SK-N-SH treated with all-trans-retinoic acid at 6 μM for 48 hours (cell line): ENCODE results near the gene TPBG.

ENCODE experiments used
- ATAC-seq: fragments of 200-7000 bp; cut with Tn5 transposase; 3 replicates; pipeline ENCODE4 v1.9.1; 2020; ENCODE audit warnings: mild to moderate bottlenecking, moderate library complexity
- BACH2 ChIP-seq: fragments of 250-450 bp; sonication (Bioruptor Pico); IDR thresholded peaks from 2 replicates; pipeline ENCODE4 v1.9.0; 2021; ENCODE audit warnings: mild to moderate bottlenecking, borderline replicate concordance
- CSDC2 ChIP-seq: fragments of 250-450 bp; sonication (Bioruptor Pico); IDR thresholded peaks from 2 replicates; pipeline ENCODE4 v1.5.0; 2020; ENCODE audit warnings: mild to moderate bottlenecking, moderate library complexity
- CSRNP3 ChIP-seq: fragments of 250-450 bp; sonication (Bioruptor Pico); IDR thresholded peaks from 2 replicates; pipeline ENCODE4 v1.5.1; 2021; ENCODE audit warnings: mild to moderate bottlenecking, moderate library complexity
- ESRRG ChIP-seq: fragments of 250-450 bp; sonication (Bioruptor Pico); IDR thresholded peaks from 2 replicates; pipeline ENCODE4 v1.6.1; 2021; ENCODE audit warnings: mild to moderate bottlenecking
- GLIS3 ChIP-seq: fragments of 250-450 bp; sonication (Bioruptor Pico); IDR thresholded peaks from 2 replicates; pipeline ENCODE4 v1.5.0; 2020; ENCODE audit warnings: mild to moderate bottlenecking, moderate library complexity
- ISL1 ChIP-seq: fragments of 250-450 bp; sonication (Bioruptor Pico); IDR thresholded peaks from 2 replicates; pipeline ENCODE4 v2.1.2; 2022; ENCODE audit warnings: mild to moderate bottlenecking, moderate library complexity
- OSR1 ChIP-seq: fragments of 250-450 bp; sonication (Bioruptor Pico); IDR thresholded peaks from 2 replicates; pipeline ENCODE4 v1.8.0; 2022; ENCODE audit warnings: moderate library complexity, mild to moderate bottlenecking, inconsistent platforms
- PATZ1 ChIP-seq: fragments of 250-450 bp; sonication (Bioruptor Pico); IDR thresholded peaks from 2 replicates; pipeline ENCODE4 v1.8.0; 2020; ENCODE audit warnings: mild to moderate bottlenecking, moderate library complexity, borderline replicate concordance
- POU6F1 ChIP-seq: fragments of 250-450 bp; sonication (Bioruptor Pico); IDR thresholded peaks from 2 replicates; pipeline ENCODE4 v1.8.0; 2021; ENCODE audit warnings: low read depth, mild to moderate bottlenecking, moderate library complexity, borderline replicate concordance
- PPARA ChIP-seq: fragments of 250-450 bp; sonication (Bioruptor Pico); IDR thresholded peaks from 2 replicates; pipeline ENCODE4 v1.5.0; 2020; ENCODE audit warnings: mild to moderate bottlenecking, borderline replicate concordance
- RARB ChIP-seq: fragments of 250-450 bp; sonication (Bioruptor Pico); IDR thresholded peaks from 2 replicates; pipeline ENCODE4 v1.8.0; 2021; ENCODE audit warnings: mild to moderate bottlenecking, moderate library complexity
- TOX ChIP-seq: fragments of 250-450 bp; sonication (Bioruptor Pico); IDR thresholded peaks from 2 replicates; pipeline ENCODE4 v1.8.0; 2021; ENCODE audit warnings: mild to moderate bottlenecking, moderate library complexity, borderline replicate concordance
- TSHZ2 ChIP-seq: fragments of 250-450 bp; sonication (Bioruptor Pico); IDR thresholded peaks from 2 replicates; pipeline ENCODE4 v1.5.0; 2020; ENCODE audit warnings: mild to moderate bottlenecking, moderate library complexity
- ZC3H10 ChIP-seq: fragments of 250-450 bp; sonication (Bioruptor Pico); IDR thresholded peaks from 2 replicates; pipeline ENCODE4 v1.5.1; 2021; ENCODE audit warnings: mild to moderate bottlenecking, moderate library complexity
- ZFP3 ChIP-seq: fragments of 250-450 bp; sonication (Bioruptor Pico); IDR thresholded peaks from 2 replicates; pipeline ENCODE4 v1.5.0; 2020; ENCODE audit warnings: mild to moderate bottlenecking, moderate library complexity
- ZFP30 ChIP-seq: fragments of 450-650 bp; formaldehyde crosslinking; IDR thresholded peaks from 2 replicates; pipeline ENCODE4 v1.5.0; 2022; ENCODE audit warnings: mild to moderate bottlenecking, moderate library complexity
- ZNF565 ChIP-seq: fragments of 450-650 bp; formaldehyde crosslinking; conservative IDR thresholded peaks from 2 replicates; pipeline ENCODE4 v1.5.0; 2020; ENCODE audit warnings: low read depth, mild to moderate bottlenecking, moderate library complexity
- ZNF70 ChIP-seq: fragments of 450-650 bp; formaldehyde crosslinking; IDR thresholded peaks from 2 replicates; pipeline ENCODE4 v1.5.0; 2020; ENCODE audit warnings: mild to moderate bottlenecking, moderate library complexity
- ZNF8 ChIP-seq: fragments of 450-650 bp; formaldehyde crosslinking; IDR thresholded peaks from 2 replicates; pipeline ENCODE4 v1.5.0; 2020; ENCODE audit warnings: mild to moderate bottlenecking, moderate library complexity

Gene TPBG

GRCh38 chr6:82363428-82364086 is at the start of gene TPBG:
TSS of gene TPBG (plus strand) at chr6:82363817. CDS start at chr6:82364962, 1,145 bp downstream.
- TF ChIP-seq TOX (CRISPR knock-in tag): no peak
- TF ChIP-seq ZFP30 (CRISPR knock-in tag): no peak
- no peak for TF ChIP-seq POU6F1 (CRISPR knock-in tag)
- peak; percentile 65 for ATAC-seq

- TF ChIP-seq ZC3H10 (CRISPR knock-in tag) (no peak), ISL1 (CRISPR knock-in tag) (peak; percentile 74)
- no peak for ATAC-seq
Observed at GRCh38 chr6:82322386-82322785, 41.2 kb upstream of the TPBG start.

- no peak for ATAC-seq
- TF ChIP-seq ZC3H10 (CRISPR knock-in tag): no peak
- no peak for TF ChIP-seq CSDC2 (CRISPR knock-in tag)
- no peak for TF ChIP-seq ZFP3 (CRISPR knock-in tag)
- no peak for TF ChIP-seq CSRNP3
- TF ChIP-seq ZNF70 (CRISPR knock-in tag): no peak
- TF ChIP-seq BACH2: no peak
- no peak for TF ChIP-seq RARB (CRISPR knock-in tag)
- no peak for TF ChIP-seq PPARA
- TF ChIP-seq TSHZ2: no peak
- TF ChIP-seq ISL1 (CRISPR knock-in tag): no peak
- no peak for TF ChIP-seq ZNF565
- TF ChIP-seq TOX (CRISPR knock-in tag): no peak
- no peak for TF ChIP-seq ZFP30 (CRISPR knock-in tag)
- no peak for TF ChIP-seq POU6F1 (CRISPR knock-in tag)
- no peak for TF ChIP-seq GLIS3 (CRISPR knock-in tag)
- no peak for TF ChIP-seq OSR1 (CRISPR knock-in tag)
- TF ChIP-seq ESRRG (CRISPR knock-in tag): no peak
Observed at GRCh38 chr6:82329766-82330165, 33.9 kb upstream of the TPBG start.

- no peak for TF ChIP-seq BACH2
- no peak for TF ChIP-seq ZNF8 (CRISPR knock-in tag)
- no peak for TF ChIP-seq CSDC2 (CRISPR knock-in tag)
- TF ChIP-seq PATZ1 (CRISPR knock-in tag): no peak
- ATAC-seq: no peak
Observed at GRCh38 chr6:82330171-82330804, 33.3 kb upstream of the TPBG start.
